Measurements from ENCODE around the gene TSPAN9. TPM values are rescaled to one million over a fixed set of nuclear protein-coding genes. Genes with fewer than 3 reads are reported as not detected.

Gene TSPAN9
- total and polyA plus RNA-seq, 9 of the 15 experiments (the other 6 are each of a cell fraction or from before 2014, with no cell fraction given) = 0.23 to 2.1 (median 0.60) TPM; not detected in 2

DNA sequence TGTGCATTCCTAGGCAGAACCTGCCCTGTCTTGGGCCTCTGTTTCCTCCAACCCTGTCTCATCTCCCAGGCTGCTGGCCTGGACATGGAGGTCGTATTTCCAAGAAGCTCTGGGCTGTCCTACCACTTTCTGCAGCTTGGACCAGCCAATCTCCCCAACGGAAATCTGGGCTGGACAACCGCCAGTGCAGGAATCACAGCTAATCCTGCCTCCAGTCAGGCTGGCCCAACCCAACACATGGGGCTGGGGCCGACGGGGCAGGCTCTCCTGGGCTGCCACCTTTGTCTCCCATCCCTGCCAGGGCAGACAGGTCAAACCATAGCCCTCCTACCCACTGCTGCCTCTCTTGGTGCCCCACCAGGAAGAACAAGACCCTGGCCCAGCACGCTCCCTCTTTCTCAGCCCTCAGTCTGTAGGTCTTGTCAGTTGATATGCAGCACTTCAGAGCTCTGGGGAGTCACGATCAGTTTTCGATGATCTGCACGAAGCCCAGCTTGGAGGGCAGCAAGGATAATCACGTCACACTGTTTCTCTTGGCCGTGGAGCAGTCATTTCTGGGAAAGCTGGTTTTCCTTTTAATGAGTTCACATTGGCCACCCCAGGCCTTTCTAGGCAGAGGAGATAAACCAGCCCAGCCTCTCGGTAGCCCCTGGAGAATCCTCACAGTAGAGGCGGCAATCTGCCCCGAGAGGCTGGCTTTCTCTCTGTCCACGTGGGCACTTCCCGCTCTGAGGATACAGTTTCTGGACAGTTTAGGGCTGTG, 218.6 kb downstream of the TSPAN9 start:
- Histone ChIP-seq H3K9me1 (ENCODE audit: control insufficient read depth, insufficient read depth, low read length) (no peaks in the 10 kb centered on the region), H3K4me2 (ENCODE audit: insufficient read depth, low read length) (no peak overlapping the region), H3K4me1 (replicated peaks in 1 of 2; ENCODE audit: control insufficient read depth in 2 of 2, insufficient read depth in 2 of 2, low read length in 2 of 2) (peaks cover 0 to 3% of the 10 kb centered on the region in 2 experiments; a peak in 1 of 5 replicates), H3K4me3 (no peak overlapping the region), H3K27ac (ENCODE audit: extremely low read depth, low read depth, low read length) (no peak overlapping the region), H4K20me1 (replicated peaks; ENCODE audit: control insufficient read depth, insufficient read depth, low read length) (peaks cover 5% of the 10 kb centered on the region; the same call in 1 of the 2 replicates), H3K79me2 (ENCODE audit: control insufficient read depth, insufficient read depth, low read length) (no peaks in the 10 kb centered on the region), H3K36me3 (ENCODE audit: control insufficient read depth, insufficient read depth, low read length) (no peaks in the 10 kb centered on the region), H2AFZ (ENCODE audit: low read depth, low read length) (no peak overlapping the region), H3K9ac (ENCODE audit: insufficient read depth in 1 of 2, low read depth in 2 of 2, low read length in 2 of 2) (no peak overlapping the region), H3K9me3 (replicated peaks; ENCODE audit: control insufficient read depth, insufficient read depth, low read depth, low read length) (no peaks in the 10 kb centered on the region), H3K27me3 (ENCODE audit: control insufficient read depth in 2 of 2, insufficient read depth in 2 of 2, low read length in 2 of 2) (peaks cover 0 to 66% of the 10 kb centered on the region in 2 experiments; a peak in 3 of 5 replicates)
- ATAC-seq (no peak), DNase-seq (ENCODE audit: extremely low read depth in 1 of 4, low spot score in 3 of 4) (no peak), FAIRE-seq (no peak)
- 3% methylated on average over 12 of the region's 16 CpGs for WGBS (ENCODE audit: insufficient coverage, low coverage, missing lambda C conversion rate)
- POLR2A ChIA-PET = no interaction called here
- no TSS peak for BruUV-seq (replicated peaks)
- CTCF ChIA-PET (ENCODE audit: low intra/inter-chr PET ratio) = no interaction called here
- in situ Hi-C loops (cut with MboI) (loop anchor here (5.0 kb wide), 1 partner anchor 506 kb away; no protein-coding TSS in a partner anchor), intact Hi-C loops (cut with micrococcal nuclease) (no loop called here)
- TF ChIP-seq ZNF696 (CRISPR knock-in tag; conservative IDR thresholded peaks at IDR 0.05) (no peak), CREB1 (IDR thresholded peaks at IDR 0.05) (no peak), CREB1 (CRISPR knock-in tag; IDR thresholded peaks at IDR 0.05) (no peak), SAFB (IDR thresholded peaks at IDR 0.05; ENCODE audit: borderline replicate concordance, low read depth, low read length) (no peak), MYC (IDR thresholded peaks at IDR 0.05; ENCODE audit: low read depth, low read length) (no peak), MYC (CRISPR knock-in tag; IDR thresholded peaks at IDR 0.05; ENCODE audit: borderline replicate concordance, low read depth) (no peak)

All from K562 (cell line).